T-helper 1 cell treated with Interleukin-12 subunit alpha and Interleukin-12 subunit beta and Interleukin-4 antibody, amounts not matched to agents 30 ng/mL and 1 ng/mL, for 36 hours (primary cell): ENCODE measurements around the gene ST6GALNAC3. TPM values are rescaled to one million over a fixed set of nuclear protein-coding genes. Genes with fewer than 3 reads are reported as not detected.

Source experiments
- intact Hi-C: fragments of 100-400 bp; cut with micrococcal nuclease; formaldehyde crosslinking; loops from one replicate; pipeline ENCODE4 v1.15.1; 2024
- total RNA-seq: library from RNA; stranded (reverse); gene quantifications from 2 replicates; pipeline ENCODE4 v1.2.3, GENCODE V29; 2022

The ST6GALNAC3 gene
- total RNA-seq, 1 donor from 2014 or later, result 0.12 TPM

- intact Hi-C loops, result loop anchor here (2.0 kb wide), 1 partner anchor 394 kb away; no protein-coding TSS in a partner anchor
These were observed 474.1 kb downstream of the ST6GALNAC3 start for GRCh38 chr1:76548513-76549100.

- intact Hi-C loops, result no loop called here
These were observed 479.7 kb downstream of the ST6GALNAC3 start for GRCh38 chr1:76554283-76554682.

GRCh38 chr1:76562292-76562691 is 487.7 kb downstream of the ST6GALNAC3 start:
- intact Hi-C loops, result no loop called here

- intact Hi-C loops, result no loop called here
These were observed 494.2 kb downstream of the ST6GALNAC3 start for GRCh38 chr1:76568573-76569238.

GRCh38 chr1:76571248-76571647 is 496.7 kb downstream of the ST6GALNAC3 start:
- intact Hi-C loops, result no loop called here

- intact Hi-C loops, result no loop called here
These were observed 497.7 kb downstream of the ST6GALNAC3 start for GRCh38 chr1:76572229-76572628.

- intact Hi-C loops, result no loop called here
These were observed 502.5 kb downstream of the ST6GALNAC3 start for GRCh38 chr1:76576876-76577524.

- intact Hi-C loops, result no loop called here
These were observed 503.1 kb downstream of the ST6GALNAC3 start for GRCh38 chr1:76577525-76578185.

GRCh38 chr1:76580206-76580605 is 505.7 kb downstream of the ST6GALNAC3 start:
- intact Hi-C loops, result no loop called here

- intact Hi-C loops, result no loop called here
These were observed 507.2 kb downstream of the ST6GALNAC3 start for GRCh38 chr1:76581712-76582111.

GRCh38 chr1:76583235-76583868 is 508.8 kb downstream of the ST6GALNAC3 start:
- intact Hi-C loops, result no loop called here

GRCh38 chr1:76583875-76584477 is 509.4 kb downstream of the ST6GALNAC3 start:
- intact Hi-C loops, result no loop called here

GRCh38 chr1:76585980-76586674 is 511.6 kb downstream of the ST6GALNAC3 start:
- intact Hi-C loops, result no loop called here

- intact Hi-C loops, result no loop called here
These were observed 512.7 kb downstream of the ST6GALNAC3 start for GRCh38 chr1:76587212-76587611.

GRCh38 chr1:76591461-76591860 is 516.9 kb downstream of the ST6GALNAC3 start:
- intact Hi-C loops, result no loop called here

GRCh38 chr1:76591963-76592362 is 517.4 kb downstream of the ST6GALNAC3 start:
- intact Hi-C loops, result no loop called here

- intact Hi-C loops, result no loop called here
These were observed 518.6 kb downstream of the ST6GALNAC3 start for GRCh38 chr1:76593141-76593540.

- intact Hi-C loops, result no loop called here
These were observed 519.1 kb downstream of the ST6GALNAC3 start for GRCh38 chr1:76593618-76594017.

GRCh38 chr1:76595024-76595423 is 520.5 kb downstream of the ST6GALNAC3 start:
- intact Hi-C loops, result no loop called here

- intact Hi-C loops, result no loop called here
These were observed 526.9 kb downstream of the ST6GALNAC3 start for GRCh38 chr1:76601465-76601864.

GRCh38 chr1:76607717-76608116 is 533.2 kb downstream of the ST6GALNAC3 start:
- intact Hi-C loops, result no loop called here
